Right lobe of liver (tissue), 6 donors: ENCODE measurements around the gene TCF12. TPM values are rescaled to one million over a fixed set of nuclear protein-coding genes. Genes with fewer than 3 reads are reported as not detected.
A peak's percentile ranks its signal among the peaks of the same experiment; 100 is the strongest.

ENCODE experiments used
- ATAC-seq, 4 donors: fragments of 200-7000 bp; cut with Tn5 transposase; one replicate each; pipeline ENCODE4 v1.9.1; 2020; ENCODE audit warnings: mild to moderate bottlenecking in 4 of 4, moderate library complexity in 4 of 4
- DNase-seq, 3 donors: peaks; one replicate each; pipeline ENCODE4 v3.0.0-alpha.2; 2020
- H3K27ac ChIP-seq, 3 donors: fragments of 200-600 bp; one replicate each; pipeline ENCODE4 v1.8.0; 2022
- H3K27me3 ChIP-seq, 2 donors: fragments of 200-600 bp; one replicate each; pipeline ENCODE4 v1.8.0; 2022
- H3K36me3 ChIP-seq, 4 donors: fragments of 200-600 bp; sonication (generic) in 1 of 4; one replicate each; pipeline versions ENCODE4 v1.5.1 to v1.8.0; 2017 to 2022; ENCODE audit warnings: control low read depth in 1 of 4
- H3K4me1 ChIP-seq, 4 donors: fragments of 200-600 bp; sonication (generic) in 1 of 4; one replicate each; pipeline versions ENCODE4 v1.5.1 to v1.8.0; 2017 to 2022; ENCODE audit warnings: control low read depth in 1 of 4
- H3K4me3 ChIP-seq, 3 donors: fragments of 200-600 bp; one replicate each; pipeline ENCODE4 v1.8.0; 2022
- H3K9me3 ChIP-seq, 4 donors: fragments of 200-600 bp; sonication (generic) in 1 of 4; one replicate each; pipeline versions ENCODE4 v1.5.1 to v1.8.0; 2017 to 2022; ENCODE audit warnings: control low read depth in 1 of 4
- CTCF ChIP-seq, 4 donors: fragments of 200-600 bp in 3 of 4; fragments of 450-650 bp in 1 of 4; IDR thresholded peaks; one replicate each; pipeline versions ENCODE4 v1.5.1 to v1.8.0; 2016 to 2022; ENCODE audit warnings: antibody characterized with exemption in 4 of 4, mild to moderate bottlenecking in 2 of 4
- POLR2A ChIP-seq: fragments of 450-650 bp; IDR thresholded peaks from one replicate; pipeline ENCODE4 v1.6.1; 2017; ENCODE audit warnings: antibody characterized with exemption, mild to moderate bottlenecking
- WGBS: methylation state at CpG from one replicate; pipeline ENCODE4 v1.1.6; 2018; ENCODE audit warnings: low coverage, low lambda C conversion rate; ENCODE audit not compliant: insufficient coverage; ENCODE audit errors: missing lambda C conversion rate; 5-methylcytosine and 5-hydroxymethylcytosine counted together
- intact Hi-C, 2 donors: fragments of 100-400 bp; cut with DNase I; formaldehyde crosslinking; loops; one replicate each; pipeline versions ENCODE4 v1.11.2 to v1.14.1; 2022
- total RNA-seq, 6 experiments: library from RNA; depleted of rRNA in 2 of 6; stranded (reverse); fragments of >200 nt in 2 of 6; fragmentation: NEBNext Ultra II Directional in 3 of 6; extraction: Animal tissue kit (Norgen Biotek cat#: 25700) in 3 of 6; gene quantifications; one replicate each; pipeline versions ENCODE4 v1.1.0 to v1.2.4, GENCODE V29; 2016 to 2023
- donor health status: DM: no; HTN: yes; CAD: no.
- donor health status: DM: no; HTN: no; CAD: no.
- donor health status: DM: no; HTN: no; CAD: no.
- donor health status: DM: no; HTN: yes; CAD: no.
- donor health status: DM: no; HTN: yes; CAD: no.

TCF12 gene
- total RNA-seq, 6 experiments from 2014 or later: 28.9 to 41.9 (median 35.3) TPM

- Histone ChIP-seq H3K4me3 (no peak overlapping the region), H3K4me1 (peaks cover 0 to 19% (median 2%) of the 10 kb centered on the region in 4 donors), H3K9me3 (peaks cover 0 to 8% (median 0%) of the 10 kb centered on the region in 4 donors), H3K27ac (no peak overlapping the region), H3K27me3 (no peaks in the 10 kb centered on the region), H3K36me3 (no peaks in the 10 kb centered on the region)
- WGBS: 29% methylated on average over 5 of the region's 5 CpGs
- DNase-seq (no peak), ATAC-seq (peak; percentile 80 to 90 (median 89))
- intact Hi-C loops: no loop called here
- TF ChIP-seq POLR2A: no peak
- no peak for TF ChIP-seq CTCF (IDR thresholded peaks at IDR 0.05)
Observed at GRCh38 chr15:56957812-56958406, 39.5 kb downstream of the TCF12 start.

- Histone ChIP-seq H3K36me3 (no peaks in the 10 kb centered on the region), H3K9me3 (peaks cover 0 to 8% (median 0%) of the 10 kb centered on the region in 4 donors)
- intact Hi-C loops: no loop called here
Observed at GRCh38 chr15:56959318-56959648, 40.8 kb downstream of the TCF12 start.

GRCh38 chr15:56960116-56960515 is 41.7 kb downstream of the TCF12 start:
- intact Hi-C loops: no loop called here
- WGBS: 65% methylated on average over 2 of the region's 2 CpGs
- Histone ChIP-seq H3K27ac (no peak overlapping the region), H3K4me3 (no peak overlapping the region), H3K27me3 (no peaks in the 10 kb centered on the region), H3K9me3 (peaks cover 0 to 8% (median 0%) of the 10 kb centered on the region in 4 donors), H3K36me3 (no peaks in the 10 kb centered on the region), H3K4me1 (peaks cover 0 to 19% (median 2%) of the 10 kb centered on the region in 4 donors)
- no peak for DNase-seq
- ATAC-seq: no peak
- TF ChIP-seq POLR2A (no peak), CTCF (IDR thresholded peaks at IDR 0.05) (no peak)

More at GRCh38 chr15:56959318-56959648, 40.8 kb downstream of the TCF12 start:
- Histone ChIP-seq H3K27me3 (no peaks in the 10 kb centered on the region), H3K4me3 (no peak overlapping the region), H3K4me1 (peaks cover 0 to 19% (median 2%) of the 10 kb centered on the region in 4 donors), H3K27ac (no peak overlapping the region)
- no peak for DNase-seq
- peak in 2 of 4 donors; percentile 25 to 33 for ATAC-seq
- TF ChIP-seq POLR2A (no peak), CTCF (IDR thresholded peaks at IDR 0.05) (no peak)

GRCh38 chr15:56963126-56963525 is 44.7 kb downstream of the TCF12 start:
- TF ChIP-seq CTCF (IDR thresholded peaks at IDR 0.05) (no peak), POLR2A (no peak)
- DNase-seq (no peak), ATAC-seq (no peak)
- H3K4me3 ChIP-seq: no peak overlapping the region
- WGBS: 88% methylated on average over 2 of the region's 2 CpGs
- no peaks in the 10 kb centered on the region for H3K27me3 ChIP-seq
- H3K27ac ChIP-seq: no peak overlapping the region
- H3K4me1 ChIP-seq: peaks cover 0 to 12% (median under 1%) of the 10 kb centered on the region in 4 donors
- intact Hi-C loops: no loop called here
- no peaks in the 10 kb centered on the region for H3K9me3 ChIP-seq
- no peaks in the 10 kb centered on the region for H3K36me3 ChIP-seq
